SK-N-SH (cell line): ENCODE data around the gene TP73. TPM values are rescaled to one million over a fixed set of nuclear protein-coding genes. Genes with fewer than 3 reads are reported as not detected.

Experiments used
- CTCF ChIA-PET: fragments of 300-600, 350-600 bp; formaldehyde crosslinking; extraction: SDS; loops from one replicate; lab custom pipeline; 2021; lab: Yijun Ruan, JAX
- POLR2A ChIA-PET: fragments of 350-600 bp; sonication (Branson Sonifier 250); formaldehyde crosslinking; extraction: SDS; loops from one replicate; lab custom pipeline; 2020; ENCODE audit warnings: antibody characterized with exemption, inconsistent platforms; lab: Yijun Ruan, JAX
- DNase-seq: peaks from one replicate; pipeline ENCODE4 v3.0.0; 2012
- H2AFZ ChIP-seq: fragments of 200-600 bp; sonication (generic); 2 replicates; pipeline ENCODE4 v1.8.1; 2016; ENCODE audit warnings: antibody characterized with exemption, mild to moderate bottlenecking, low read depth
- H3F3A ChIP-seq: fragments of 200-600 bp; sonication (generic); replicated peaks from 2 replicates; pipeline ENCODE3; 2016; ENCODE audit warnings: antibody characterized with exemption, mild to moderate bottlenecking; ENCODE audit not compliant: insufficient read depth
- H3K27ac ChIP-seq, 2 experiments: fragments of 200-500 bp in 1 of 2; fragments of 200-600 bp in 1 of 2; sonication (Bioruptor generic) in 1 of 2; sonication (generic), shearing (Covaris generic) in 1 of 2; 2 replicates each; pipeline versions ENCODE4 v1.5.1 to v1.6.1; 2014 to 2016; ENCODE audit warnings: low read depth in 2 of 2, inconsistent platforms in 1 of 2, low read length in 1 of 2, mild to moderate bottlenecking in 1 of 2, mixed read lengths in 1 of 2
- H3K27me3 ChIP-seq: fragments of 200-600 bp; sonication (generic), shearing (Covaris generic); 2 replicates; pipeline ENCODE4 v1.6.1; 2016; ENCODE audit warnings: mixed run types; ENCODE audit not compliant: insufficient read depth
- H3K36me3 ChIP-seq, 2 experiments: fragments of 200-500 bp in 1 of 2; fragments of 200-600 bp in 1 of 2; sonication (Bioruptor generic) in 1 of 2; sonication (generic) in 1 of 2; replicated peaks in 1 of 2; 2 replicates each; pipeline versions ENCODE3 to v1.5.1; 2014 to 2016; ENCODE audit warnings: low read length in 1 of 2, mild to moderate bottlenecking in 1 of 2; ENCODE audit not compliant: insufficient read depth in 2 of 2, control insufficient read depth in 1 of 2
- H3K4me1 ChIP-seq, 2 experiments: fragments of 200-500 bp in 1 of 2; fragments of 200-600 bp in 1 of 2; sonication (Bioruptor generic) in 1 of 2; sonication (generic), shearing (Covaris generic) in 1 of 2; 2 replicates each; pipeline versions ENCODE4 v1.5.1 to v1.6.1; 2014 to 2016; ENCODE audit warnings: low read depth in 1 of 2, low read length in 1 of 2, mixed run types in 1 of 2; ENCODE audit not compliant: insufficient read depth in 2 of 2, control insufficient read depth in 1 of 2
- H3K4me2 ChIP-seq: fragments of 200-600 bp; sonication (generic), shearing (Covaris generic); 2 replicates; pipeline ENCODE4 v1.6.1; 2017; ENCODE audit warnings: mixed run types
- H3K4me3 ChIP-seq, 2 experiments: fragments of 200-500 bp in 1 of 2; fragments of 200-600 bp in 1 of 2; sonication (Bioruptor generic) in 1 of 2; sonication (generic), shearing (Covaris generic) in 1 of 2; 2 replicates each; pipeline versions ENCODE4 v1.5.1 to v1.8.1; 2014 to 2016; ENCODE audit warnings: low read depth in 2 of 2, inconsistent platforms in 1 of 2, low read length in 1 of 2, mild to moderate bottlenecking in 1 of 2, mixed read lengths in 1 of 2, moderate library complexity in 1 of 2
- H3K79me2 ChIP-seq: fragments of 200-600 bp; sonication (generic); 2 replicates; pipeline ENCODE4 v1.8.1; 2017; ENCODE audit warnings: mild to moderate bottlenecking; ENCODE audit not compliant: insufficient read depth
- H3K9ac ChIP-seq: fragments of 200-600 bp; sonication (generic); 2 replicates; pipeline ENCODE4 v1.6.1; 2017; ENCODE audit warnings: mixed run types
- H3K9me2 ChIP-seq: fragments of 200-600 bp; sonication (generic); 2 replicates; pipeline ENCODE4 v1.6.1; 2017; ENCODE audit warnings: mixed run types
- H3K9me3 ChIP-seq: fragments of 200-600 bp; sonication (generic); 2 replicates; pipeline ENCODE4 v1.6.1; 2017; ENCODE audit warnings: mixed run types, mild to moderate bottlenecking, moderate library complexity
- H4K20me1 ChIP-seq: fragments of 200-600 bp; sonication (generic); 2 replicates; pipeline ENCODE4 v1.6.1; 2017; ENCODE audit warnings: mild to moderate bottlenecking, mixed run types; ENCODE audit not compliant: insufficient read depth
- ELF1 ChIP-seq: IDR thresholded peaks from 2 replicates; pipeline ENCODE4 v1.4.0; 2012
- EP300 ChIP-seq, 2 experiments: IDR thresholded peaks; 2 replicates each; pipeline versions ENCODE4 v1.4.0 to v1.6.1; 2012; ENCODE audit warnings: borderline replicate concordance in 1 of 2, low read depth in 1 of 2, low read length in 1 of 2
- EZH2phosphoT487 ChIP-seq: fragments of 200-600 bp; sonication (generic); IDR thresholded peaks from 2 replicates; pipeline ENCODE4 v1.6.1; 2017; ENCODE audit warnings: low read depth, mixed run types, mild to moderate bottlenecking, antibody characterized with exemption, moderate library complexity, borderline replicate concordance
- FOXJ3 ChIP-seq: sonication (generic); formaldehyde crosslinking; IDR thresholded peaks from 2 replicates; pipeline ENCODE4 v1.5.1; 2020; ENCODE audit warnings: mild to moderate bottlenecking, missing genetic modification reagents
- GABPA ChIP-seq: IDR thresholded peaks from 2 replicates; pipeline ENCODE4 v1.4.0; 2012; ENCODE audit warnings: low read depth, mild to moderate bottlenecking
- IRF3 ChIP-seq: fragments of 150-350 bp; IDR thresholded peaks from 2 replicates; pipeline ENCODE4 v1.6.1; 2016; ENCODE audit warnings: mild to moderate bottlenecking, low read depth, low read length
- JUND ChIP-seq: IDR thresholded peaks from 2 replicates; pipeline ENCODE4 v1.4.0; 2012
- MEF2A ChIP-seq: IDR thresholded peaks from 2 replicates; pipeline ENCODE4 v1.4.0; 2012; ENCODE audit warnings: low read depth, borderline replicate concordance
- MXI1 ChIP-seq: IDR thresholded peaks from 2 replicates; pipeline ENCODE4 v1.6.1; 2012; ENCODE audit warnings: mild to moderate bottlenecking, low read depth, low read length, improper control_type of control experiment
- NRF1 ChIP-seq: IDR thresholded peaks from 2 replicates; pipeline ENCODE4 v1.6.1; 2012; ENCODE audit warnings: low read depth, mild to moderate bottlenecking, low read length
- RCOR1 ChIP-seq: fragments of 150-350 bp; IDR thresholded peaks from 2 replicates; pipeline ENCODE4 v1.6.1; 2017; ENCODE audit warnings: antibody characterized with exemption, low read length
- RFX5 ChIP-seq: IDR thresholded peaks from 2 replicates; pipeline ENCODE4 v1.6.1; 2012; ENCODE audit warnings: mild to moderate bottlenecking, improper control_type of control experiment, low read length
- RXRA ChIP-seq: IDR thresholded peaks from 2 replicates; pipeline ENCODE4 v1.4.0; 2012; ENCODE audit warnings: low read depth, mild to moderate bottlenecking, borderline replicate concordance
- TEAD4 ChIP-seq: IDR thresholded peaks from 2 replicates; pipeline ENCODE4 v1.4.0; 2012; ENCODE audit warnings: mild to moderate bottlenecking, borderline replicate concordance; ENCODE audit not compliant: insufficient read depth
- YY1 ChIP-seq: IDR thresholded peaks from 2 replicates; pipeline ENCODE4 v1.4.0; 2012; ENCODE audit warnings: low read depth, mild to moderate bottlenecking
- WGBS: methylation state at CpG from one replicate; pipeline ENCODE4 v1.1.6; 2017; ENCODE audit warnings: low lambda C conversion rate; 5-methylcytosine and 5-hydroxymethylcytosine counted together
- polyA plus RNA-seq, 3 experiments: library from polyadenylated mRNA; depleted of rRNA; stranded (reverse); fragments of >200 nt; gene quantifications; 2 replicates each; pipeline ENCODE4 v1.2.3, GENCODE V29; 2012
- TF ChIP-seq, protein P1 (sequence below): IDR thresholded peaks from 2 replicates; pipeline ENCODE4 v1.4.0; 2012; ENCODE audit warnings: low read depth, borderline replicate concordance
- TF ChIP-seq, protein P2 (sequence below): IDR thresholded peaks from 2 replicates; pipeline ENCODE4 v1.4.0; 2012; ENCODE audit warnings: low read depth, borderline replicate concordance

The TP73 gene
- polyA plus RNA-seq, 1 of the 3 experiments (the other 2 are of a cell fraction), result 0.64 TPM

DNA sequence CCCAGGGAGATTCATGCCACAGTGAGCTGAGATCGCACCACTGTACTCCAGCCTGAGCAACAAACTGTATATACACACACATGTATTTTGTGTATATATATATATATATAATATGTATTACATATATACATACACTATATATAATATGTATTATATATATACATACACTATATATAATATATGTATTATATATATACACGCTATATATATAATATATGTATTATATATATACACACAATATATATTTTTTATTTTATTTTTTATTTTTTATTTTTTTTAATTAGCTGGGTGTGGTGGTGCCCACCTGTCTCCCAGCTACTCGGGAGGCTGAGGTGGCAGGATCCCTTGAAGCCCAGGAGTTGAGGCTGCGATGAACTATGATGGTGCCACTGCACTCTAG lies 9.3 kb downstream of the TP73 start:
- H4K20me1 ChIP-seq, result no peaks in the 10 kb centered on the region
- no peaks in the 10 kb centered on the region for H3F3A ChIP-seq
- H3K9ac ChIP-seq, result no peak overlapping the region
- H3K79me2 ChIP-seq, result no peaks in the 10 kb centered on the region
- no peaks in the 10 kb centered on the region for H3K9me2 ChIP-seq
- peaks cover 0 to 3% of the 10 kb centered on the region in 2 experiments; a peak in 1 of 4 replicates for H3K4me1 ChIP-seq
- TF ChIP-seq RFX5 (no peak), IRF3 (no peak), RXRA (no peak), ELF1 (no peak), NRF1 (no peak), MXI1 (no peak), TEAD4 (no peak), EP300 (IDR thresholded peaks at IDR 0.05; ENCODE audit: borderline replicate concordance in 1 of 2, low read depth in 1 of 2, low read length in 1 of 2) (no peak), GABPA (no peak), RCOR1 (no peak), JUND (no peak), EZH2phosphoT487 (no peak), YY1 (no peak), FOXJ3 (no peak)
- TF ChIP-seq, protein P1, sequence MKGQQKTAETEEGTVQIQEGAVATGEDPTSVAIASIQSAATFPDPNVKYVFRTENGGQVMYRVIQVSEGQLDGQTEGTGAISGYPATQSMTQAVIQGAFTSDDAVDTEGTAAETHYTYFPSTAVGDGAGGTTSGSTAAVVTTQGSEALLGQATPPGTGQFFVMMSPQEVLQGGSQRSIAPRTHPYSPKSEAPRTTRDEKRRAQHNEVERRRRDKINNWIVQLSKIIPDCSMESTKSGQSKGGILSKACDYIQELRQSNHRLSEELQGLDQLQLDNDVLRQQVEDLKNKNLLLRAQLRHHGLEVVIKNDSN, result no peak
- H3K27me3 ChIP-seq, result peaks cover 4% of the 10 kb centered on the region; the same call in 1 of the 2 replicates
- ChIA-PET POLR2A (no interaction called here), CTCF (interaction anchor here (1.4 to 1.9 kb wide), 3 partner anchors 8 to 63 kb away, joined by 3 to 8 read pairs (median 6); partner anchors contain the start of gene TP73)
- H3K4me2 ChIP-seq, result no peak overlapping the region
- H2AFZ ChIP-seq, result no peak overlapping the region
- no peaks in the 10 kb centered on the region for H3K36me3 ChIP-seq
- no peak for DNase-seq
- no peak overlapping the region for H3K27ac ChIP-seq
- WGBS, result 89% methylated on average over 4 of the region's 4 CpGs
- no peak overlapping the region for H3K4me3 ChIP-seq
- no peaks in the 10 kb centered on the region for H3K9me3 ChIP-seq

GRCh38 chr1:3662080-3662671 lies 9.9 kb downstream of the TP73 start:
- 72% methylated on average over 12 of the region's 16 CpGs for WGBS
- H4K20me1 ChIP-seq, result no peaks in the 10 kb centered on the region
- H3K4me1 ChIP-seq, result peaks cover 0 to 3% of the 10 kb centered on the region in 2 experiments; a peak in 1 of 4 replicates
- H3K9me2 ChIP-seq, result no peaks in the 10 kb centered on the region
- H3K27me3 ChIP-seq, result peaks cover 4% of the 10 kb centered on the region; the same call in 1 of the 2 replicates
- ChIA-PET CTCF (interaction anchor here (1.3 to 1.9 kb wide), 4 partner anchors 9 to 62 kb away, joined by 3 to 8 read pairs (median 4); partner anchors contain the start of gene TP73), POLR2A (no interaction called here)
- DNase-seq, result no peak
- no peaks in the 10 kb centered on the region for H3K36me3 ChIP-seq
- H3K9ac ChIP-seq, result no peak overlapping the region
- no peak overlapping the region for H3K27ac ChIP-seq
- H3K4me3 ChIP-seq, result no peak overlapping the region
- TF ChIP-seq, protein P2, sequence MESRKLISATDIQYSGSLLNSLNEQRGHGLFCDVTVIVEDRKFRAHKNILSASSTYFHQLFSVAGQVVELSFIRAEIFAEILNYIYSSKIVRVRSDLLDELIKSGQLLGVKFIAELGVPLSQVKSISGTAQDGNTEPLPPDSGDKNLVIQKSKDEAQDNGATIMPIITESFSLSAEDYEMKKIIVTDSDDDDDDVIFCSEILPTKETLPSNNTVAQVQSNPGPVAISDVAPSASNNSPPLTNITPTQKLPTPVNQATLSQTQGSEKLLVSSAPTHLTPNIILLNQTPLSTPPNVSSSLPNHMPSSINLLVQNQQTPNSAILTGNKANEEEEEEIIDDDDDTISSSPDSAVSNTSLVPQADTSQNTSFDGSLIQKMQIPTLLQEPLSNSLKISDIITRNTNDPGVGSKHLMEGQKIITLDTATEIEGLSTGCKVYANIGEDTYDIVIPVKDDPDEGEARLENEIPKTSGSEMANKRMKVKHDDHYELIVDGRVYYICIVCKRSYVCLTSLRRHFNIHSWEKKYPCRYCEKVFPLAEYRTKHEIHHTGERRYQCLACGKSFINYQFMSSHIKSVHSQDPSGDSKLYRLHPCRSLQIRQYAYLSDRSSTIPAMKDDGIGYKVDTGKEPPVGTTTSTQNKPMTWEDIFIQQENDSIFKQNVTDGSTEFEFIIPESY, result no peak
- TF ChIP-seq MEF2A, result no peak
- no peak overlapping the region for H2AFZ ChIP-seq
- H3K79me2 ChIP-seq, result no peaks in the 10 kb centered on the region
- no peaks in the 10 kb centered on the region for H3K9me3 ChIP-seq
- no peaks in the 10 kb centered on the region for H3F3A ChIP-seq
- H3K4me2 ChIP-seq, result no peak overlapping the region
